Measurements from ENCODE around the gene TAL2. TPM values are rescaled to one million over a fixed set of nuclear protein-coding genes. Genes with fewer than 3 reads are reported as not detected.

TAL2 gene
- total RNA-seq, 3 donors from 2014 or later (not counting 1 experiment from before 2014, with no cell fraction given): not detected

- ATAC-seq (no peak), DNase-seq (no peak)
- TF ChIP-seq CTCF (IDR thresholded peaks at IDR 0.05): no peak
- WGBS (ENCODE audit: insufficient coverage): 97% methylated on average over 6 of the region's 6 CpGs
- Histone ChIP-seq H3K27me3 (ENCODE audit: control insufficient read depth, insufficient read depth, low read length) (no peaks in the 10 kb centered on the region), H3K9me3 (ENCODE audit: control insufficient read depth, insufficient read depth, low read length) (no peaks in the 10 kb centered on the region), H3K36me3 (ENCODE audit: control insufficient read depth, insufficient read depth, low read length) (no peaks in the 10 kb centered on the region), H3K27ac (ENCODE audit: low read length) (no peak overlapping the region), H3K4me3 (ENCODE audit: low read length) (no peak overlapping the region), H3K4me1 (ENCODE audit: control insufficient read depth, insufficient read depth, low read length) (no peaks in the 10 kb centered on the region)
- intact Hi-C loops (cut with micrococcal nuclease): no loop called here
- no peak overlapping the region for H3K4me3 Mint-ChIP-seq
- H3K27ac Mint-ChIP-seq: no peak overlapping the region
- peaks cover 0 to 5% of the 10 kb centered on the region in 2 donors for H3K4me1 Mint-ChIP-seq
- no peaks in the 10 kb centered on the region for H3K36me3 Mint-ChIP-seq
- peaks cover 7 to 12% of the 10 kb centered on the region in 2 donors for H3K27me3 Mint-ChIP-seq (ENCODE audit: low read depth in 2 of 2)
- no peaks in the 10 kb centered on the region for H3K9me3 Mint-ChIP-seq
Measured at GRCh38 chr9:105676351-105676923, 14.2 kb downstream of the TAL2 start.

- no peak overlapping the region for H3K4me3 Mint-ChIP-seq
- intact Hi-C loops (cut with micrococcal nuclease): no loop called here
- no peaks in the 10 kb centered on the region for H3K4me1 Mint-ChIP-seq
- Histone ChIP-seq H3K27me3 (ENCODE audit: control insufficient read depth, insufficient read depth, low read length) (no peaks in the 10 kb centered on the region), H3K4me1 (ENCODE audit: control insufficient read depth, insufficient read depth, low read length) (no peaks in the 10 kb centered on the region), H3K4me3 (ENCODE audit: low read length) (no peak overlapping the region), H3K9me3 (ENCODE audit: control insufficient read depth, insufficient read depth, low read length) (no peaks in the 10 kb centered on the region), H3K36me3 (ENCODE audit: control insufficient read depth, insufficient read depth, low read length) (no peaks in the 10 kb centered on the region), H3K27ac (ENCODE audit: low read length) (no peak overlapping the region)
- WGBS (ENCODE audit: insufficient coverage): 100% methylated on average over 1 of the region's 1 CpG
- DNase-seq: no peak
- no peak overlapping the region for H3K27ac Mint-ChIP-seq
- no peak for TF ChIP-seq CTCF (IDR thresholded peaks at IDR 0.05)
- ATAC-seq: no peak
- H3K27me3 Mint-ChIP-seq (ENCODE audit: low read depth in 2 of 2): peaks cover 0 to 9% of the 10 kb centered on the region in 2 donors
- H3K36me3 Mint-ChIP-seq: no peaks in the 10 kb centered on the region
- no peaks in the 10 kb centered on the region for H3K9me3 Mint-ChIP-seq
Measured at GRCh38 chr9:105678163-105678562, 15.9 kb downstream of the TAL2 start.

GRCh38 chr9:105678781-105679180 is 16.5 kb downstream of the TAL2 start:
- no peaks in the 10 kb centered on the region for H3K4me1 Mint-ChIP-seq
- peaks cover 0 to 7% of the 10 kb centered on the region in 2 donors for H3K27me3 Mint-ChIP-seq (ENCODE audit: low read depth in 2 of 2)
- H3K4me3 Mint-ChIP-seq: no peak overlapping the region
- DNase-seq (no peak), ATAC-seq (no peak)
- no peak overlapping the region for H3K4me3 ChIP-seq (ENCODE audit: low read length)
- H3K36me3 ChIP-seq (ENCODE audit: control insufficient read depth, insufficient read depth, low read length): no peaks in the 10 kb centered on the region
- H3K27ac Mint-ChIP-seq: no peak overlapping the region
- no peaks in the 10 kb centered on the region for H3K4me1 ChIP-seq (ENCODE audit: control insufficient read depth, insufficient read depth, low read length)
- no peaks in the 10 kb centered on the region for H3K27me3 ChIP-seq (ENCODE audit: control insufficient read depth, insufficient read depth, low read length)
- WGBS (ENCODE audit: insufficient coverage): no CpG with 5 or more reads among the region's 1 CpG
- no peaks in the 10 kb centered on the region for H3K9me3 ChIP-seq (ENCODE audit: control insufficient read depth, insufficient read depth, low read length)
- no peak for TF ChIP-seq CTCF (IDR thresholded peaks at IDR 0.05)
- intact Hi-C loops (cut with micrococcal nuclease): no loop called here
- no peak overlapping the region for H3K27ac ChIP-seq (ENCODE audit: low read length)
- no peaks in the 10 kb centered on the region for H3K9me3 Mint-ChIP-seq
- H3K36me3 Mint-ChIP-seq: no peaks in the 10 kb centered on the region
